ENCODE results near the gene CCDC85C.
A peak's percentile ranks its signal among the peaks of the same experiment; 100 is the strongest.

CCDC85C gene

DNA sequence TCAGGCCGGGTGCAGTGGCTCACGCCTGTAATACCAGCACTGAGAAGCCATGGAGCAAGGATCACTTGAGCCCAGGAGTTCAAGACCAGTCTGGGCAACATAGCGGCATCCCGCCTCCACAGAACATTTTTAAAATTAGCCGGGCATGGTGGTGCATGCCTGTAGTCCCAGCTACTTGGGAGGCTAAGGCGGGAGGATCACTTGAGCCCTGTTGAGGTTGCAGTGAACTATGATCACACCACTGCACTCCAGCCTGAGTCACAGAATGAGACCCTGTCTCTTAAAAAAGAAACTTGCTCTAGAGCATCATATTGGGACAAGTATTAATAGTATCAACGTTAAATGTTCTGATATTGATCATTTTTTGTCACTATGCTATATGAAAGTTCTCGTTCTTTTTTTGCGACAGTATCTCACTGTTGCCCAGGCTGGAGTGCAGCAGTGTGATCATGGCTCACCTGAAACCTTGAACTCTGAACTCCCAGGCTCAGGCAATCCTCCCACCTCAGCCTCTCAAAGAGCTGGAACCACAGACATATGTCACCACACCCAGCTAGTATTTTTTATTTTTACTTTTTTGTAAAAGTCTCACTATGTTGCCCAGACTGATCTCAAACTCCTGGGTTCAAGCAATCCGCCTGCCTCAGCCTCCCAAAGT is 47.7 kb downstream of the CCDC85C start:
- no peak for DNase-seq (ENCODE audit: low spot score)

DNA sequence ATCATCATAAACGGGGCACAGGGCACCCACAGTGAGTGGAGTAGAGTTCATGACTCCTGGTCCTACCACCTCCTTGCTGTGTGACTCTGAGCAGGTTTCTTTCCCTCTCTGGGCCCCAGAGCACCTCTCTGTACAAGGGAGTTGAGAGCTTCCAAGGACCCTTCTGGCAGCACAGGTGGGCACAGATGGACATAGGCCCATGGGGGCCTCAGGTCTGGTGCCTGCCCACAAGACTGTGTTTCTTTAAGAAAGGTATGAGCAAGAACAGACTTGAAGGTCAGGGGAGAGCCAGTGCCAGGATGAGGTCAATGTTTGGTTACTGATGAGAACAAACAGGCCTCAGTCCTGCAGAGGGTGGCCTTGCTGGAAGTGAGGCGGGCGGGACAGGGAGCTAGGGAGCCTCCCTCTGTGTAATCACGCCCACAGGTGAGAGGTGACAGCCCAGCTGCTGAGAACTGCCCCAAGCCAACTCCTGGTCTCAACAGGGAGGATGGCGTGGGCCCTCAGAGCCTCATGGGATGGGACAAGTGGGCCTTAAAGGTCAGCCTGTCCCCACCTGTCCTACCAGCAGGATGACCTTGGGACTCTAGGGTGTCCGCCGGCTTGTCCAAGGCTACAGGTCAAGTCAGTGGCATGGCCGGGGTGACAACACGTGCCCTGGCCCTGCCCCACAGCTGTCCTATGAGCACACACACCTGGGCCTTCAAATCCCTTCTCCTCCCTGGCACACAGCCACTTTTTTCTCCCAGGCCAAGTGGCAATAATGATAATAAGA is 49.1 kb downstream of the CCDC85C start:
- peak; percentile 66 for DNase-seq (ENCODE audit: low spot score)

- no peak for DNase-seq (ENCODE audit: low spot score)
Measured at GRCh38 chr14:99554184-99554583, 49.8 kb downstream of the CCDC85C start.

GRCh38 chr14:99552572-99553216 is 51.3 kb downstream of the CCDC85C start:
- peak; percentile 58 for DNase-seq (ENCODE audit: low spot score)

GRCh38 chr14:99552021-99552553 is 51.9 kb downstream of the CCDC85C start:
- no peak for DNase-seq (ENCODE audit: low spot score)

GRCh38 chr14:99551034-99551922 is 52.7 kb downstream of the CCDC85C start:
- DNase-seq (ENCODE audit: low spot score): no peak

DNA sequence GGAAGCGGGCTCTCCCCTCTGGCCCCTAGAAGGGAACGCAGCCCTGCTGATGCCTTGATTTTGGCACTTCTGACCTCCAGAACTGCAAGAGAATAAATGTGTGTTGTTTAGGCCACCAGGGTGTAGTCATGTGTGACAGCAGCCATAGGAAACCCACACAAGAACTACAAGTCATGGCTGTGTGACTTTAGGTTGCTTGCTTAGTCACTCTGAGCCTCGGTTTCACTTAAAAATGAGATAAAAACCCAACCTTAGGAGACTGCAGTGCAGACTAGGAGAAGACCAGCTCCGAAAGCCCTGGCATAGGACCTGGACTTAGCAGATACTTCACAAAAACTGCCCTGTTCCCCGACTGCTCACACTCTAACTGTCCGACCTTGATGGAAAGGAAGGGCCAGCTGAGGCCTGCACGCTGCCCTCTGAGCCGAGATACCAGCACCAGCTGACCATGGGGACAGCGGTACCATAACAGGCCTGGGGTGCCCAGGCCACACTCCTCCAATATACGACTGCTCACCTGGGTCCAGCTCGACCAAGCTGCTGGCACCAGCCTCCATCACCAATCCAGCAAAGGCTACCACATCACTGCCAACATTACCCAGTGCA is 53.5 kb downstream of the CCDC85C start:
- DNase-seq (ENCODE audit: low spot score): no peak

- peak; percentile 67 for DNase-seq (ENCODE audit: low spot score)
Measured at GRCh38 chr14:99549684-99550083, 54.3 kb downstream of the CCDC85C start.

DNA sequence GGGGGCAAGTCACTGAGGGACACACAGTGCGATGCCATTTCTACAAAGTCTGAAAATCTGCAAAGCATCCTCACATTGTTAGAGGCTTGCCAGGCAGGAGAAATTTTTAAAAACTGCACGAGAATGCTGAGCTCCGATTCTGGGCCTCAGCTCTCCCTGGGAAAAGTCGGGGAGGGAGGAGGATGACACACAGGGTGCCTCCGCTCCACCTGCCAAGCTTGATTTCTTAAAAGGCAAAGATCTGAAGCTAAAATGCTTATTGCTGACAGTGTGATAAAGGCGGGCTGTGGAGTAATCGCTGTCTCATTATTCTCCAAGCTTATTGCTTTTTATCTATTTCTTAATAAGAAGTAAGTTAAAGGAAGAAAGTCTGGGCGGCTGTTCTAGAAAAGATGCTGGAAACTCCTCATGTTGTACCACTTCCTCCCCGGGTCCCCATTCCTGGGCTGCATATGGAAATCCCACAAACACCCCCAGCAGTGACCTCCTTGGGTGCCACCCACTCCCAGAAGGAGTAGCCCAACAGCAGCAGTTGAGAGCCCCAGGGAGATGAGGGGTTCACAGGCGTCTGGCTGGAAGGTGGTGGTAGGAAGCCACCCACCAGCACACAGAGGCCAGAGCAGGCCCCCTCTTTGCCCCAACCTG is 55.0 kb downstream of the CCDC85C start:
- no peak for DNase-seq (ENCODE audit: low spot score)

GRCh38 chr14:99548255-99548654 is 55.8 kb downstream of the CCDC85C start:
- DNase-seq (ENCODE audit: low spot score): no peak

GRCh38 chr14:99546234-99546879 is 57.6 kb downstream of the CCDC85C start:
- DNase-seq (ENCODE audit: low spot score): no peak

DNA sequence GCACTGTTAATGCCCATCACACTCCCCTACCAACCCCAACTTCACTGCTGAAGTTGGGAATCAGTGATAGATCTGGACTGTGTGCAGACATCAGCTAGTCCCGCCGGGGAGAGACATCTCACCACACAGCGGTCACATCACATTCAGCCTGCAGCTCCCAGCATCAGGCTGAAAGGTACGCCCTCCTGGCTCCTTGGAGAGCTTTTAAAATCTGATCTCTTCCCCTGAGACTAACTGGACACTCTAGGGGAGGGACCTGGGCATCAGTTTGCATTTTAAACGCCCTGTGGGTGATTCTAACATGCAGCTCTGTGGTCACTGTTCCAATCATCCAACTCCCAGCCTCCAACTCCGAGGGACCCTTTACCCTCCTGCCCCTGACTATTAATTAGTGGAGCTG is 58.4 kb downstream of the CCDC85C start:
- no peak for DNase-seq (ENCODE audit: low spot score)

- DNase-seq (ENCODE audit: low spot score): no peak
Measured at GRCh38 chr14:99544991-99545390, 59.0 kb downstream of the CCDC85C start.

- DNase-seq (ENCODE audit: low spot score): no peak
Measured at GRCh38 chr14:99543985-99544384, 60.0 kb downstream of the CCDC85C start.

- DNase-seq (ENCODE audit: low spot score): no peak
Measured at GRCh38 chr14:99543370-99543769, 60.6 kb downstream of the CCDC85C start.

DNA sequence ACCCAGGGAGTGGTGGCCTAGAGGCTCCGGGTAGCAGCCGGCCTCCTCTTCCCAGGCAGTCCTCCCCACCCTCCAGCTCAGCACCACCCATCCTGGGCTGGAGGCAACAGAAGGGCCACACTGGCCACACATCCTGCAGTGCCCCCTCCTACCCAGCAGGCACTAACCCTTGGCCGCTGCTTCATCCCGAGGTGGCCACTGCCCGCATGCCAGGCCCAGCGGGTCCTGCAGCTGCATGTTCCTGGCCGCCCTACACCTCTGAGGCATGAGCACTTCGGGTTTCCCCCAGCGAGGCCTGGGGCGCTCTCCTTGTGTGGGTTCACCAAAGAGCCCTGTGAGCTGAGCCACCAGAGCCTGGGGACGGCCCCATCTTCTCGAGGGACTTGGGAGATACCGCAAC is 61.4 kb downstream of the CCDC85C start:
- no peak for DNase-seq (ENCODE audit: low spot score)

- no peak for DNase-seq (ENCODE audit: low spot score)
Measured at GRCh38 chr14:99541677-99542470, 62.1 kb downstream of the CCDC85C start.

GRCh38 chr14:99541211-99541610 is 62.8 kb downstream of the CCDC85C start:
- DNase-seq (ENCODE audit: low spot score): no peak

DNA sequence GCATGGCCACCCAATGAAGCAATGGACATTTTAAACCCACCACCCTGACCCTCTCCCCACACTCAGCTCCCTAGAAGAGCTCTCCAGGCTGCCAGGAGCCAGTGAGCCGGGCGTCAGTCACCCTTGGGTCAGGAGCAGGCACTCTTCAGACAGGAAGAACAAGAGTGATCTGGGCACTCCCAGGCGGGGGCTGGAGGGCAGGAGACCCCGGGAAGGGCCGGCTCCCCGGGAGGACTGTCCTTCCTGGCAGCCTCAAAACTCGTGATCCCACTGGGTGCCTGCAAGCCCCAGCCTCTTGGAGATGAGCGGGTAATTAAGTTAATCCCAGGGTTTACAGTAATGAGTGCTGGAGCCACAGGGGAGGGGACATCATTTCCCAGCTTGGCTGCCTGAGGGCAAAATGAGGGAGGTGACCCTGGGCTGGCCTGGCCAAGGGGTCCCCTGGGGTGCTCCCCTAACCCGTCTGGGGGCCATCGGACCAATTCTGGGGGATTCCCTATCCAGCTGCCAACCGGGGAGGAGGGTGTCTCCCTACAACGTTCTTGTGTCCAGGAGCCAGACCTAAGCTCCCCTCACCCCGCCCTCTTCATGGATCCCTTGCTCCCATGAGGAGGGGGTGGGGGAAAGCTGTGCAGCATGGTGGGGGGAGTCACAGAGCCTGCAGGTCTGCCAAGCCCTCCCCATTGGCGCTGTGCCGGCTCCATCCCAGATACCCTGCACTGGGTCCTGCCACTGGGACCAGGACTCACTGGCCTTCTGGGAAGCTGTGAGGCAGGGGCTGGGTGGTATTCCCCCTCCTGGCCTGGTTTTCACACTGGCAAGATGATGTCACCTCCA is 63.6 kb downstream of the CCDC85C start:
- DNase-seq (ENCODE audit: low spot score): no peak

Measured in HuH-7.5 (cell line).